ENCODE measurements around the gene ARHGAP11B. TPM values are rescaled to one million over a fixed set of nuclear protein-coding genes. Genes with fewer than 3 reads are reported as not detected.

ARHGAP11B gene

Other genes with a start within 250 kb of the ARHGAP11B start
- 1 to 10 TPM; 1.9 to 2.5 (median 2.3) TPM for gene CHRFAM7A, start 232.6 kb upstream of the ARHGAP11B start, polyA plus RNA-seq (ENCODE audit: insufficient read length in 4 of 4)
- gene GOLGA8R, start 211.9 kb upstream of the ARHGAP11B start, polyA plus RNA-seq (ENCODE audit: insufficient read length in 4 of 4) = 1 to 10 TPM; 3.7 to 6.7 (median 4.8) TPM
- 1 to 10 TPM in 3 of 4 donors, under 1 TPM in 1; 0.86 to 1.5 (median 1.1) TPM for gene GOLGA8Q, start 74.1 kb upstream of the ARHGAP11B start, polyA plus RNA-seq (ENCODE audit: insufficient read length in 4 of 4)
- gene GOLGA8H, start 22.1 kb upstream of the ARHGAP11B start, polyA plus RNA-seq (ENCODE audit: insufficient read length in 4 of 4) = 1 to 10 TPM in 3 of 4 donors, under 1 TPM in 1; 0.79 to 1.1 (median 1.0) TPM

Data from right renal pelvis (tissue), 4 donors.